GM20000 (cell line): ENCODE measurements around the gene EPHX1.

Experiments
- DNase-seq: peaks from one replicate; pipeline ENCODE4 v3.0.0; 2012; ENCODE audit warnings: low spot score
- CTCF ChIP-seq: IDR thresholded peaks from 2 replicates; pipeline ENCODE4 v1.5.1; 2012; ENCODE audit warnings: mild to moderate bottlenecking, control low read depth; ENCODE audit errors: extremely low read depth, missing control alignments

The EPHX1 gene

GRCh38 chr1:225848030-225848955 lies 38.4 kb downstream of the EPHX1 start:
- peak; percentile 67 for DNase-seq
- no peak for TF ChIP-seq CTCF

GRCh38 chr1:225849925-225850324 lies 40.0 kb downstream of the EPHX1 start:
- no peak for DNase-seq
- TF ChIP-seq CTCF = no peak

GRCh38 chr1:225850370-225850769 lies 40.4 kb downstream of the EPHX1 start:
- no peak for DNase-seq
- no peak for TF ChIP-seq CTCF

- no peak for TF ChIP-seq CTCF
- DNase-seq = peak; percentile 67
Observed at GRCh38 chr1:225851805-225852204, 41.9 kb downstream of the EPHX1 start.

- no peak for DNase-seq
- no peak for TF ChIP-seq CTCF
Observed at GRCh38 chr1:225852413-225853124, 42.6 kb downstream of the EPHX1 start.

- DNase-seq = no peak
- no peak for TF ChIP-seq CTCF
Observed at GRCh38 chr1:225853441-225853840, 43.5 kb downstream of the EPHX1 start.
